ENCODE data around the gene KRT86. TPM values are rescaled to one million over a fixed set of nuclear protein-coding genes. Genes with fewer than 3 reads are reported as not detected.

The KRT86 gene
- polyA plus RNA-seq, 2 of the 4 experiments (the other 2 are of a cell fraction) = 23.5 to 378 TPM

- TF ChIP-seq JUNB (IDR thresholded peaks at IDR 0.05) (peak; percentile 92), FOSB (CRISPR knock-in tag; IDR thresholded peaks at IDR 0.05) (no peak; the same call in 1 of the 2 replicates), CHD4 (IDR thresholded peaks at IDR 0.05; ENCODE audit: borderline replicate concordance) (no peak), RCOR1 (IDR thresholded peaks at IDR 0.05; ENCODE audit: low read depth, low read length) (no peak), HOXB13 (CRISPR knock-in tag; IDR thresholded peaks at IDR 0.05; ENCODE audit: low read depth) (peak; percentile 70; the same call in 1 of the 2 replicates), JUN (IDR thresholded peaks at IDR 0.05) (peak; percentile 96 to 99), NFE2L2 (conservative IDR thresholded peaks at IDR 0.05; ENCODE audit: low read length) (no peak), HEYL (CRISPR knock-in tag; IDR thresholded peaks at IDR 0.05) (peak; percentile 83; the same call in 1 of the 2 replicates), SMC3 (IDR thresholded peaks at IDR 0.05) (no peak; the same call in 2 of the 3 replicates), BHLHE40 (IDR thresholded peaks at IDR 0.05; ENCODE audit: low read depth, low read length) (no peak), PHF8 (IDR thresholded peaks at IDR 0.05; ENCODE audit: borderline replicate concordance, low read depth) (no peak), KDM5A (IDR thresholded peaks at IDR 0.05) (no peak), MAFK (IDR thresholded peaks at IDR 0.05; ENCODE audit: partially characterized antibody) (peak; percentile 10), CEBPB (IDR thresholded peaks at IDR 0.05) (peak; percentile 67 to 90; a peak in 3 of 4 replicates), KDM1A (IDR thresholded peaks at IDR 0.05; ENCODE audit: low read depth) (no peak), RAD21 (conservative IDR thresholded peaks at IDR 0.05 in 1 of 2, IDR thresholded peaks at IDR 0.05 in 1 of 2) (peak in 1 of 2 experiments; percentile 15; a peak in 1 of 5 replicates), SREBF2 (IDR thresholded peaks at IDR 0.05) (no peak), EP300 (IDR thresholded peaks at IDR 0.05) (peak; percentile 90 to 96; a peak in 4 of 5 replicates), MYC (IDR thresholded peaks at IDR 0.05; ENCODE audit: borderline replicate concordance, low read length) (no peak), ZNF302 (CRISPR knock-in tag; IDR thresholded peaks at IDR 0.05) (peak; percentile 75; the same call in 1 of the 2 replicates), EHMT2 (IDR thresholded peaks at IDR 0.05; ENCODE audit: low read depth) (no peak), E2F6 (IDR thresholded peaks at IDR 0.05; ENCODE audit: borderline replicate concordance, low read depth) (no peak; the same call in 1 of the 2 replicates), RFX5 (IDR thresholded peaks at IDR 0.05) (no peak), ESRRA (IDR thresholded peaks at IDR 0.05; ENCODE audit: borderline replicate concordance, low read length) (no peak), POLR2A (IDR thresholded peaks at IDR 0.05; ENCODE audit: low read length) (peak; percentile 80), CHD2 (IDR thresholded peaks at IDR 0.05; ENCODE audit: low read length, partially characterized antibody) (no peak), POLR2AphosphoS2 (conservative IDR thresholded peaks at IDR 0.05; ENCODE audit: low read length) (peak; percentile 82; the same call in 1 of the 2 replicates), HDAC2 (IDR thresholded peaks at IDR 0.05) (no peak), ZSCAN20 (CRISPR knock-in tag; IDR thresholded peaks at IDR 0.05) (peak; percentile 70; the same call in 1 of the 2 replicates), HOXB5 (CRISPR knock-in tag; IDR thresholded peaks at IDR 0.05) (peak; percentile 23; the same call in 1 of the 2 replicates), HOXA7 (CRISPR knock-in tag; IDR thresholded peaks at IDR 0.05) (no peak), NPAS2 (CRISPR knock-in tag; IDR thresholded peaks at IDR 0.05; ENCODE audit: borderline replicate concordance) (0 out of 2 replicates have a peak, but pooled peaks have one; percentile 30)
- TF ChIP-seq, protein P1, sequence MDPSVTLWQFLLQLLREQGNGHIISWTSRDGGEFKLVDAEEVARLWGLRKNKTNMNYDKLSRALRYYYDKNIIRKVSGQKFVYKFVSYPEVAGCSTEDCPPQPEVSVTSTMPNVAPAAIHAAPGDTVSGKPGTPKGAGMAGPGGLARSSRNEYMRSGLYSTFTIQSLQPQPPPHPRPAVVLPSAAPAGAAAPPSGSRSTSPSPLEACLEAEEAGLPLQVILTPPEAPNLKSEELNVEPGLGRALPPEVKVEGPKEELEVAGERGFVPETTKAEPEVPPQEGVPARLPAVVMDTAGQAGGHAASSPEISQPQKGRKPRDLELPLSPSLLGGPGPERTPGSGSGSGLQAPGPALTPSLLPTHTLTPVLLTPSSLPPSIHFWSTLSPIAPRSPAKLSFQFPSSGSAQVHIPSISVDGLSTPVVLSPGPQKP (IDR thresholded peaks at IDR 0.05; ENCODE audit: low read depth, low read length) = no peak
- TF ChIP-seq, protein P2, sequence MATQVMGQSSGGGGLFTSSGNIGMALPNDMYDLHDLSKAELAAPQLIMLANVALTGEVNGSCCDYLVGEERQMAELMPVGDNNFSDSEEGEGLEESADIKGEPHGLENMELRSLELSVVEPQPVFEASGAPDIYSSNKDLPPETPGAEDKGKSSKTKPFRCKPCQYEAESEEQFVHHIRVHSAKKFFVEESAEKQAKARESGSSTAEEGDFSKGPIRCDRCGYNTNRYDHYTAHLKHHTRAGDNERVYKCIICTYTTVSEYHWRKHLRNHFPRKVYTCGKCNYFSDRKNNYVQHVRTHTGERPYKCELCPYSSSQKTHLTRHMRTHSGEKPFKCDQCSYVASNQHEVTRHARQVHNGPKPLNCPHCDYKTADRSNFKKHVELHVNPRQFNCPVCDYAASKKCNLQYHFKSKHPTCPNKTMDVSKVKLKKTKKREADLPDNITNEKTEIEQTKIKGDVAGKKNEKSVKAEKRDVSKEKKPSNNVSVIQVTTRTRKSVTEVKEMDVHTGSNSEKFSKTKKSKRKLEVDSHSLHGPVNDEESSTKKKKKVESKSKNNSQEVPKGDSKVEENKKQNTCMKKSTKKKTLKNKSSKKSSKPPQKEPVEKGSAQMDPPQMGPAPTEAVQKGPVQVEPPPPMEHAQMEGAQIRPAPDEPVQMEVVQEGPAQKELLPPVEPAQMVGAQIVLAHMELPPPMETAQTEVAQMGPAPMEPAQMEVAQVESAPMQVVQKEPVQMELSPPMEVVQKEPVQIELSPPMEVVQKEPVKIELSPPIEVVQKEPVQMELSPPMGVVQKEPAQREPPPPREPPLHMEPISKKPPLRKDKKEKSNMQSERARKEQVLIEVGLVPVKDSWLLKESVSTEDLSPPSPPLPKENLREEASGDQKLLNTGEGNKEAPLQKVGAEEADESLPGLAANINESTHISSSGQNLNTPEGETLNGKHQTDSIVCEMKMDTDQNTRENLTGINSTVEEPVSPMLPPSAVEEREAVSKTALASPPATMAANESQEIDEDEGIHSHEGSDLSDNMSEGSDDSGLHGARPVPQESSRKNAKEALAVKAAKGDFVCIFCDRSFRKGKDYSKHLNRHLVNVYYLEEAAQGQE (IDR thresholded peaks at IDR 0.05) = no peak
- TF ChIP-seq, protein P3, sequence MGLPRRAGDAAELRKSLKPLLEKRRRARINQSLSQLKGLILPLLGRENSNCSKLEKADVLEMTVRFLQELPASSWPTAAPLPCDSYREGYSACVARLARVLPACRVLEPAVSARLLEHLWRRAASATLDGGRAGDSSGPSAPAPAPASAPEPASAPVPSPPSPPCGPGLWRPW (IDR thresholded peaks at IDR 0.05) = no peak
- TF ChIP-seq, protein P4, sequence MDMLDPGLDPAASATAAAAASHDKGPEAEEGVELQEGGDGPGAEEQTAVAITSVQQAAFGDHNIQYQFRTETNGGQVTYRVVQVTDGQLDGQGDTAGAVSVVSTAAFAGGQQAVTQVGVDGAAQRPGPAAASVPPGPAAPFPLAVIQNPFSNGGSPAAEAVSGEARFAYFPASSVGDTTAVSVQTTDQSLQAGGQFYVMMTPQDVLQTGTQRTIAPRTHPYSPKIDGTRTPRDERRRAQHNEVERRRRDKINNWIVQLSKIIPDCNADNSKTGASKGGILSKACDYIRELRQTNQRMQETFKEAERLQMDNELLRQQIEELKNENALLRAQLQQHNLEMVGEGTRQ (IDR thresholded peaks at IDR 0.05) = no peak
- TF ChIP-seq, protein P5, sequence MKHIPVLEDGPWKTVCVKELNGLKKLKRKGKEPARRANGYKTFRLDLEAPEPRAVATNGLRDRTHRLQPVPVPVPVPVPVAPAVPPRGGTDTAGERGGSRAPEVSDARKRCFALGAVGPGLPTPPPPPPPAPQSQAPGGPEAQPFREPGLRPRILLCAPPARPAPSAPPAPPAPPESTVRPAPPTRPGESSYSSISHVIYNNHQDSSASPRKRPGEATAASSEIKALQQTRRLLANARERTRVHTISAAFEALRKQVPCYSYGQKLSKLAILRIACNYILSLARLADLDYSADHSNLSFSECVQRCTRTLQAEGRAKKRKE (CRISPR knock-in tag; IDR thresholded peaks at IDR 0.05; ENCODE audit: low read depth) = no peak; the same call in 1 of the 2 replicates
These were observed 10.8 kb downstream of the KRT86 start (continued) for GRCh38 chr12:52285172-52285745.
